Islet of Langerhans (tissue), 1 donor: ENCODE measurements around the gene UCKL1.
"Not testable (repeated sequence)": the region's sequence is repeated elsewhere in the genome, so short reads cannot be mapped to it uniquely, and the experiment has no call there.

ENCODE experiments used
- FAIRE-seq: peaks from one replicate; lab custom pipeline; 2011; peaks lifted over from hg19 to GRCh38; lab: Jason Lieb, UNC

The UCKL1 gene

DNA sequence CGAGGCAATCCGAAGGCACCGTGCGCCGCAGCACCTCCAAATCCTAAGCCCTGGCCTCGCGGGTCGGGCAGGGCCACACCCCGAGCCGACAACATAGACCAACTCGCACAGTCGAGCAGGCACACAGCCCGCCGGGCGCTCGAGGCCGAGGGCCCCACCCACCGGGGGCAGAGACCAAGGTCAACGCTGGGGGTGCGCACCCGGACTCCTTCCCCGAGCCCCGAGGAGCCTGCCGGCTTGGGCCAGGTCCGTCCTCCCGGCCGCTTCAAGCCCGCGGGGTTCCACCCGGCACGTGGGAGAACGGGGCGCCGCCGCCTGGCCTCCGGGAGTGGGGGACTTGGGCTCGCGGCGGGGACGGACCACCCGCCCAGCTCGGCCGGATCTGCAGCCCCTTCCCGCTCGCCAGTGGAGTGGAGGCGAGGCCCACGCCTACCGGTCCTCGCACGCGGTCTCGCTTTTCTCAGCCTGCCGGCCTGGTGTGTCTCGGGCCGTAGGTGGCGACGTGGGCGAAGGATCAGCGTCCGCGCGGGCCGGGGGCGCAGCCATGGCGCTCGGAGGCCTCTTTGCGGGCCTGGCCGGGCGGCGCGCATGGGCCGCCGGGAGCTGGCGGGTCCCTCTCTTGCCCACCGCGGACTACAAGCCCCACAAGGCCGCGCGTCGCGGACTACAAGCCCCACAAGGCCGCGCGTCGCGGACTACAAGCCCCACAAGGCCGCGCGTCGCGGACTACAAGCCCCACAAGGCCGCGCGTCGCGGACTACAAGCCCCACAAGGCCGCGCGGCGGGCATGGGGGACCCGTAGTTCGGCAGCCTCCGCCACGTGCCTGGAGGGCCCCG, at the start of gene UCKL1:
Gene UCKL1 (minus strand): TSS at position 590 of the 837 bp plus-strand sequence. CDS start 44 bp downstream, at position 546.
- FAIRE-seq, result no peak

GRCh38 chr20:64005394-64005793, 49.2 kb upstream of the UCKL1 start:
- FAIRE-seq, result no peak

- FAIRE-seq, result no peak
Measured at GRCh38 chr20:64003960-64004725, 47.9 kb upstream of the UCKL1 start.

- FAIRE-seq, result peak; percentile 90
Measured at GRCh38 chr20:64001607-64002011, 45.4 kb upstream of the UCKL1 start.

DNA sequence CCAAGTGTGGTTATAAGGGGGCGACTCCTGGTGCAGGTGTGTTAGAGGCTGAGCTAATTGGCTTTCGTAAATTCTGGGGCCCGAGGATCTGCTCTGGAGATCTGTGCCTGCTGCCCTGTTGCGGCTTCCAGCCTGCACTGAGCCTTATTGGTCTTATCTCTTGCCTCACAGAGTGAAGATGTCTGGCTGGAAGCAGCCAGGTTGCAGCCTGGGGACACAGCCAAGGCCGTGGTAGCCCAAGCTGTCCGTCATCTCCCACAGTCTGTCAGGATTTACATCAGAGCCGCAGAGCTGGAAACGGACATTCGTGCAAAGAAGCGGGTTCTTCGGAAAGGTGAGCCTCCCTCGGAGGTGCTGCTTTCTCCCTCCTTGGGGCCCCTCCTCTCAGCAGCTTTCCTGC, 44.7 kb upstream of the UCKL1 start:
- FAIRE-seq, result no peak

DNA sequence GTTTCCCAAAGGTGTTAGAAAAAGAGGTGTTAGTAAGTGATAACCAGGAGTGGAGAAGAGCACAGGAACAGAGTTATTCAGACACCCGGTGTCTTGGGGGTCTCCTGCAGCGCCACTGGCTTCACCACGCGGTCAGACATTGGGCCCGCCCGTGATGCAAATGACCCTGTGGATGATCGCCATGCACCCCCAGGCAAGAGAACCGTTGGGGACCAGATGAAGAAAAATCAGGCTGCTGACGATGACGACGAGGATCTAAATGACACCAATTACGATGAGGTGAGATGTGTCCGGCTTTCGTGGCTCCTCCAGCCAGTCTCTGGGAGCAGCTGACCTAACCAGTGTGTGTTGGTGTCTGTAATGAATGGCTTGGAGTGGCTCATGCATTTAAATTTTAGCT, 26.7 kb upstream of the UCKL1 start:
- FAIRE-seq, result no peak

- no peak for FAIRE-seq
Measured at GRCh38 chr20:63980806-63981728, 24.9 kb upstream of the UCKL1 start, which contains the start of gene PRPF6. PRPF6 (plus strand) TSS chr20:63981132; CDS start chr20:63981246, 114 bp downstream.

- FAIRE-seq, result no peak
Measured at GRCh38 chr20:63980317-63980805, 24.1 kb upstream of the UCKL1 start.

DNA sequence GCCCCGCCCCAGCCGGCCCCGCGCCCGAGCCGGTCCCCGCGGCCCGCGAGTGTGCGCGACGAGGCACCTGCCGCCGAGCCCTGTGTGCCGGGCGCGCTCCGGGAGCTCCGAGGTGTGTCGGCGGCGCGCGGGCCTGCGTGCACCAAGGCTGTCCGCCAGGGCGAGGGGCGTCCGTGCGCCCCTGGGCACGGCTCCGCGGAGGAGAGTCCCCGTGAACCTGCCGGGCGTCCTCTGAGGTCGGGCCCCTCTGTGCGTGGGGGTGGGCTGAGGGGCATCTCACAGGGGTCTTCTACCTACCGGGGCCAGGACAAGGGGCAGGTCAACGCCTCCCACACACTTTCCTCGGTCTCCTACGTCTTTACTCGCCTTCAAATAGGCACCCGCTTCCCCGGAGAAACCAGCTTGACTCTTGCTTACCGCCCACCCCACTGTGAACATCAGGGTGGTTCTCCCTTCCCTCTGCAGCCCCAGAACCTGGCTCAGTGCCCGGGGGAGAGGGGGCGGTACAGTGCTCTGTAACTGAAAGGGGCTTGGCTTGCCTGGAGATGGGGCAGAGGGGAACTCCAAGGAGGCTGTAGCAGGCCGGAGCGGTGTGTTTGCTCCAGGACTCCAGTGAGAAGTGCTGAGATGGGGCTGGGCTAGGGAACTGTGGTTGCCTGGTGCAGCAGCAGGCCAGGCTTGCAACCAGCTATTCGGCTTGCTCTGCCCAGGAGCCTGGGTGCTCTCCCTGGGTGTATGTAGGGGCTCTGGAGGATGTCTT, 23.5 kb upstream of the UCKL1 start, which contains the start of gene SAMD10:
Gene SAMD10 (minus strand): TSS at position 86 of the 760 bp plus-strand sequence. CDS start 175 bp downstream, outside the sequence.
- no peak for FAIRE-seq

DNA sequence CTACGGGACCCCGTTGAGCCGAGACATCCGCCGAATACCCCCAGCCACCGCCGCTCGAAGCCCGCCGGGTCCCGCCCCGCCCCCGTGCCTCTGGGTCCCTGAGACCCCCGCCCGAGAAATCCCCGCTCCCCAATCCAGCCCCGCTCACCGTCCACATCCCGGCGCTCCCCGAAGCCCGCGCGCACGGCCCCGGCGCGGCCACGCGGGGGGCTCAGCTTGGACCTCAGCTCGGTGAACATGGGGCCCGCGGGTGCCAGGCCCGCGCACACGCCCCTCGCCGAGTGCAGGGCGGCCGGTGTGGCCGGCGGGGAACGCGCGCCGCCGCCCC, 23.0 kb upstream of the UCKL1 start:
- FAIRE-seq, result no peak

DNA sequence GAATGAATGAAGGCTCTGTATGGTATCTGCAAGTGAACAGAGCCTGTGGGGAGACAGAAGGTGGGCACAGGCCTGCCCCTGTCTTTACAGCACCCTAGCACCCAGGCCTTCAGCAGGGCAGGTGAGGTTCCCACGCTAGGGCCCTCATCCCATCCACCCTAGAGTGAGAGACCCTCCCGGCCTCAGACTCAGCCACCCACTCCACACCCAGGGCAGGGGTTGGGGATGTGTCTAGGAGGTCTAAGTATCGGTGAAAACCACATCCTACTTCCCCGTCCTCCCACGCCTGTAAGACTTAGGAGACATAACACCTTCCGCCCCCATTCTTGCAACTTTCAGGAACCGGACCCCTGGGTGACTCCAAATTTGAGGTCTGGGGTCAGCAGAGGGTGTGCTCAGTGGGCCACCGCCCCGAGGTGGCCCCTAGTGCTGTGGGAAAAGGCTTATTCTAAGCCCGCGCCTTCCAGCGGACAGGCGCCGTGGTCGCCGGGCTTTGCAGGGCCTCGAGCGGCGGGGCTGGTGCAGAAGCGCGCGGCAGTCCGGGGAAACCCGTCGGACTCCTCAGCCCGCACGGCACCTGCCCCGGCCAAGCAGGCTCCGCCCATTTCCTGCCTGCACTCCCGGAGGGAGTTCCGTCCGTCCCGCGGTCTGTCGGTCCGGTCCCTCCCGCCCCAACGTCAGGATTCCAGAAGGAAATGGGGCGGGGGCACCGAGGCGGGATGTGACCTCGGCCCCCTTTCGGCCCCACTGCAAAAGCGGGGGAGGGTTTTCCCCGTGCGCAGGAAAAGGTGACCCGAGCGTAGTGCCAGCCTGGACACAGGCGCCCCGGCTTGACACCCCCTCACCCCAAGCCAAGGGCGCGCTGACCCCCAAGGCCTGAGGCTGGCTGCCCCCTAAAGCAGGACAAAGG, 22.4 kb upstream of the UCKL1 start:
- FAIRE-seq, result no peak

GRCh38 chr20:63977739-63978276, 21.6 kb upstream of the UCKL1 start:
- no peak for FAIRE-seq

DNA sequence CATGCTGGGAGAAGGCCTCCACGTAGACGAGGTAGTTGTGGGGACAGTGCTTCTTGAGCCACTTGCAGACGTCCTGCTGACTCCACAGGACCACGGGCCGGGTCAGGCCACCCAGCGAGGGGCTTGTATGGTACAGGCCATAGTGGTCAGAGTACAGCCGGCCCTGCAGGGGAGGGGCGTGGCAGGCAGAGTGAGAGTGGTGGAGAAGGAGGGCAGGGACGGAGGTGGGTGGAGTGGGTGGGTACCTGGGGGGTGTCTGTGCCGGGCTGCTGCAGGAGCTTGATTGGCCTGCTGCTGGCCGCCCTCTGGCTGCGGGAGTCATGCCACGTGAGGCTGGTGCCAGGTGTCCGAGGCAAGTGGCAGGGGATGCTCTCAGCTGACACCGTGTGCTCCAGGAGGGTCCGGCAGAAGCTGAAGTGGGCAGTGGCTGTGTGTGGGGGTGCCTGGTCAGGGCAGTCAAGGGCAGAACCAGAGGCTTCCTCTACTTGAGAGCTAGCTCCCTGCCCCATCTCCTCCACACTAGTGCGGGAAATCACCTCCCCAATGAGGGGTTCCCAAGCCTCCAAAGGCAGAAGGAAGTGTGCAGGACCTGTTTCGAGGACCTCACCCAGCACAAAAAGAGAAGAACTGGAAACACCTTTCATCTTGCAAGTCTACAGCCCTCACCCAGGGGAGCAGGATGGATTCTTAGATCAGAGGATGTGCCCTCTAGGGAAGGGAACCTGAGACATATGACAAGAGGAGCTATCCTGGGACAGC, 20.9 kb upstream of the UCKL1 start:
- FAIRE-seq, result no peak

DNA sequence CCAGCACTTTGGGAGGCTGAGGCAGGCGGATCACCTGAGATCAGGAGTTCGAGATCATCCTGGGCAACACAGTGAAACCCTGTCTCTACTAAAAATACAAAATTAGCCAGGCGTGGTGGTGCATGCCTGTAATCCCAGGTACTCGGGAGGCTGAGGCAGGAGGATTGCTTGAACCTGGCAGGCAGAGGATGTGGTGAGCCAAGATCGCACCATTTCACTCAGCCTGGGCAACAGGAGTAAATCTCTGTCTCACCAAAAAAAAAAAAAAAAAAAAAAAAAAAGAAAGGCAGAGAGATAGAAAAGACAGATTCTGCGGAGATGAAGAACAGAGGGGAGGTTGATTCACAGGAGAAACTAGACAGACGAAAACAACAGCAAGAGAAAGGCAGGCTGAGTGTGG, 20.3 kb upstream of the UCKL1 start:
- not testable (repeated sequence) for FAIRE-seq

GRCh38 chr20:63974402-63975200, 18.4 kb upstream of the UCKL1 start:
- FAIRE-seq, result no peak

- FAIRE-seq, result no peak
Measured at GRCh38 chr20:63973636-63974401, 17.6 kb upstream of the UCKL1 start.

GRCh38 chr20:63973160-63973479, 16.9 kb upstream of the UCKL1 start:
- FAIRE-seq, result no peak
